HG02943 (cell line): ENCODE results near the gene HLA-DPB1.
"Not testable (repeated sequence)": the region's sequence is repeated elsewhere in the genome, so short reads cannot be mapped to it uniquely, and the experiment has no call there.

Experiments
- ATAC-seq: cut with Tn5 transposase; IDR thresholded peaks from one replicate; pipeline ENCODE4 v1.9.1; 2021; ENCODE audit warnings: mild to moderate bottlenecking, low read depth, moderate library complexity; ENCODE audit not compliant: unreplicated experiment

Gene HLA-DPB1

GRCh38 chr6:33093855-33094254 lies 18.1 kb downstream of the HLA-DPB1 start:
- no peak for ATAC-seq

GRCh38 chr6:33095681-33096080 lies 19.9 kb downstream of the HLA-DPB1 start:
- ATAC-seq = no peak

GRCh38 chr6:33101121-33101737 lies 25.4 kb downstream of the HLA-DPB1 start:
- not testable (repeated sequence) for ATAC-seq

- ATAC-seq = no peak
Measured at GRCh38 chr6:33103776-33104175, 28.0 kb downstream of the HLA-DPB1 start.

- ATAC-seq = no peak
Measured at GRCh38 chr6:33104887-33105286, 29.1 kb downstream of the HLA-DPB1 start.

GRCh38 chr6:33105386-33105785 lies 29.6 kb downstream of the HLA-DPB1 start:
- ATAC-seq = no peak

- no peak for ATAC-seq
Measured at GRCh38 chr6:33105916-33106871, 30.4 kb downstream of the HLA-DPB1 start.

- no peak for ATAC-seq
Measured at GRCh38 chr6:33107641-33108040, 31.9 kb downstream of the HLA-DPB1 start.

- ATAC-seq = no peak
Measured at GRCh38 chr6:33108307-33108706, 32.5 kb downstream of the HLA-DPB1 start.

GRCh38 chr6:33112148-33112547 lies 36.4 kb downstream of the HLA-DPB1 start:
- ATAC-seq = no peak

- no peak for ATAC-seq
Measured at GRCh38 chr6:33113755-33114154, 38.0 kb downstream of the HLA-DPB1 start.

GRCh38 chr6:33114406-33114805 lies 38.6 kb downstream of the HLA-DPB1 start:
- ATAC-seq = no peak

GRCh38 chr6:33116417-33116816 lies 40.6 kb downstream of the HLA-DPB1 start:
- ATAC-seq = no peak

GRCh38 chr6:33116841-33117711 lies 41.3 kb downstream of the HLA-DPB1 start:
- no peak for ATAC-seq

- ATAC-seq = no peak
Measured at GRCh38 chr6:33117811-33118277, 42.1 kb downstream of the HLA-DPB1 start.

GRCh38 chr6:33118525-33119123 lies 42.8 kb downstream of the HLA-DPB1 start:
- no peak for ATAC-seq

- no peak for ATAC-seq
Measured at GRCh38 chr6:33120001-33120400, 44.2 kb downstream of the HLA-DPB1 start.

- no peak for ATAC-seq
Measured at GRCh38 chr6:33123181-33123580, 47.4 kb downstream of the HLA-DPB1 start.

GRCh38 chr6:33123732-33124524 lies 48.1 kb downstream of the HLA-DPB1 start:
- no peak for ATAC-seq

GRCh38 chr6:33124525-33124901 lies 48.7 kb downstream of the HLA-DPB1 start:
- no peak for ATAC-seq
